Measurements from ENCODE around the gene SNRK. TPM values are rescaled to one million over a fixed set of nuclear protein-coding genes. Genes with fewer than 3 reads are reported as not detected.

Gene SNRK
- total RNA-seq, 1 donor: 17.3 TPM

DNA sequence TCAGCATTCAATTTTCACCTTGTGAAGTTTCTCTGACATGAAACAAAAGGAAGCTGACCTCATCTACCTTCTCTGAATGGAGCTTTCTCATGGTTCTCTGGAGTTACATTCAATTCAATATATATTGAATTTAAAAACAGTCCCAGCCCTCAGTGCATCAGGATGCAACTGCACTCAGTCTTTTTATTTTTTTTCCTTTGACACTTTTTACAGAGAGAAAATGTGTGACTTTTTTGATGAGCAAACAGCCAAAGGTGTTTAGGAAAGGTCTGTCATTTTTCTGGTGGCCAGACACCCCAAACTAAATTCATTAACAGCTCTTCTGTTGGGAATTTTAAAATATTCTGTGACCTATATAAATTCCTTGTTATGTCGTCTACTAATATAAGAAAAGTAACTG, 19.3 kb upstream of the SNRK start:
- TF ChIP-seq, protein P1, sequence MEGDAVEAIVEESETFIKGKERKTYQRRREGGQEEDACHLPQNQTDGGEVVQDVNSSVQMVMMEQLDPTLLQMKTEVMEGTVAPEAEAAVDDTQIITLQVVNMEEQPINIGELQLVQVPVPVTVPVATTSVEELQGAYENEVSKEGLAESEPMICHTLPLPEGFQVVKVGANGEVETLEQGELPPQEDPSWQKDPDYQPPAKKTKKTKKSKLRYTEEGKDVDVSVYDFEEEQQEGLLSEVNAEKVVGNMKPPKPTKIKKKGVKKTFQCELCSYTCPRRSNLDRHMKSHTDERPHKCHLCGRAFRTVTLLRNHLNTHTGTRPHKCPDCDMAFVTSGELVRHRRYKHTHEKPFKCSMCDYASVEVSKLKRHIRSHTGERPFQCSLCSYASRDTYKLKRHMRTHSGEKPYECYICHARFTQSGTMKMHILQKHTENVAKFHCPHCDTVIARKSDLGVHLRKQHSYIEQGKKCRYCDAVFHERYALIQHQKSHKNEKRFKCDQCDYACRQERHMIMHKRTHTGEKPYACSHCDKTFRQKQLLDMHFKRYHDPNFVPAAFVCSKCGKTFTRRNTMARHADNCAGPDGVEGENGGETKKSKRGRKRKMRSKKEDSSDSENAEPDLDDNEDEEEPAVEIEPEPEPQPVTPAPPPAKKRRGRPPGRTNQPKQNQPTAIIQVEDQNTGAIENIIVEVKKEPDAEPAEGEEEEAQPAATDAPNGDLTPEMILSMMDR (IDR thresholded peaks at IDR 0.05; ENCODE audit: insufficient read depth, low read length): no peak
- DNase-seq (ENCODE audit: low read depth): no peak
- no peak overlapping the region for H3K4me3 ChIP-seq (ENCODE audit: low read depth, low read length)

DNA sequence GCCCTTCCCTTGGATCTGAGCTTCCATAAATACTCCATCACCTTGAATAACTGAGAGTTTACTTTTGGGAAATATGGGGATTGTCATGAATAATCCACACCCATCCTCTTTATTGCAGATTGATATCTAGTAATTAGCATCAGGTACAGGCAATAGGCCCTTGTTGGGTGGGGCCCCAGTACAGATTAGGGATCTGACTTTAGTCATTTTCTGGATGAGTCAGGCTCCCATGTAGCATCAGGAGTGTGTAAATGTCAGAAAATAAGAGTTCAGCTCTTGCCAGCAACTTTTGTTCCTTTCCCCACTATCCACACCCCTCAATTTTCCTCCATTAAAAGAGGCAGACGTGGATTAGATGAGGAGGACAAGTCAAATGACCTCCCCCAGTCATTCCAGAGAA, 17.7 kb upstream of the SNRK start:
- peak; percentile 25 for DNase-seq (ENCODE audit: low read depth)
- H3K4me3 ChIP-seq (ENCODE audit: low read depth, low read length): no peak overlapping the region
- TF ChIP-seq, protein P1 (IDR thresholded peaks at IDR 0.05; ENCODE audit: insufficient read depth, low read length): no peak

DNA sequence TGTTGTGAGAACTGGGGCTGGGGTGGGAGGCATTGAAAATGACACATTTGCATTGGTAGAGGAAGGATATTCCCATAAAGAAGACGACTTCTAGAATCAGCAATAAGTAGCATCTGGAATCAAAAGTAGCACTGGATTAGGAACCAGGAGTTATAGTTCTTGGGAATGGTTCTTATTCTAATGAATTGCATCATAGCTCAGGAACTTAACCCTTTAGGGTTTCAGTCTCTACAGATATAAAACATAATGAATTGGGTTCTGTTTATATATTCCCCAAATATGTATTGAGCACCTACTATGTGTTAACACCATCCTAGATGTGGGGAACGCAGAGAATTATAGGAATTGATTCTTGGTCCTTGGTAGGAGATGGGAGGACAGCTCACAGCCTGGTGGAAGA, 16.3 kb upstream of the SNRK start:
- H3K4me3 ChIP-seq (ENCODE audit: low read depth, low read length): no peak overlapping the region
- TF ChIP-seq, protein P1 (IDR thresholded peaks at IDR 0.05; ENCODE audit: insufficient read depth, low read length): no peak
- no peak for DNase-seq (ENCODE audit: low read depth)

DNA sequence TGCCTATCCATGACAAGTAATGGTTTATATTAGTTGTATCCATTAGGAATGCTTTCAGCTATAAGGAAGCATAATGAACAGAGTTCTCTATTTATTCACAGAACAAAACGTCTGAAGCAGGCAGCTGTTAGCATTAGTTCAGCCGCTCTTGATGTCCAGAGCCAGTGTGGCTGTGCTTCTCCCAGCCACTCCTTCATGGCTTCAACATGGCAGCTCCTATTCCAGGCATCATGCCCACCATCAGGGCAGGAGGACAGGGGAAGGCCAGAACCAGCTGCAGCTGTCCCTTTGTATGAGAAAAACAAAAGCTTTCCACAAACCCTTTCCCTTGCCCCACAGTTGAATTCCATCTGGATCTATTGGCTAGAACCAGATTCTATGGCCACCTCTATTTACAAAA, 12.9 kb upstream of the SNRK start:
- TF ChIP-seq, protein P1 (IDR thresholded peaks at IDR 0.05; ENCODE audit: insufficient read depth, low read length): no peak
- no peak for DNase-seq (ENCODE audit: low read depth)
- H3K4me3 ChIP-seq (ENCODE audit: low read depth, low read length): no peak overlapping the region

DNA sequence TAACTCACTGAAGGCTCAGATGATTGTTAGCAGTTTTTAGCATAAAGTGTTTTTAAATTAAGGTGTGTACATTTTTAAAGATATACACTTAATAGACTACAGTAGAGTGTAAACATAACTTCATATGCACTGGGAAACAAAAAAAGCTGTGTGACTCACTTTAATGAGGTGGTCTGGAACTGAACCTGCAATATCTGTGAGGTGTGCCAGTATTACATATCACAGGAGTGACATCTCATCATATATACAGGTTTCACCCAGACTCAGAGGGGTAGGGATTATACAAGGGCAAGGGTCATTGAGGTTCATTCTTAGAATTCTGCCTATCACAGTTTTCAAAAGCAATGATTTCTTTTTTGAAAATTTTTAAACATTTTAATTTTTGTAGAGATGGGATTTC, 7.3 kb upstream of the SNRK start:
- no peak for DNase-seq (ENCODE audit: low read depth)
- no peak overlapping the region for H3K4me3 ChIP-seq (ENCODE audit: low read depth, low read length)
- TF ChIP-seq, protein P1 (IDR thresholded peaks at IDR 0.05; ENCODE audit: insufficient read depth, low read length): no peak

DNA sequence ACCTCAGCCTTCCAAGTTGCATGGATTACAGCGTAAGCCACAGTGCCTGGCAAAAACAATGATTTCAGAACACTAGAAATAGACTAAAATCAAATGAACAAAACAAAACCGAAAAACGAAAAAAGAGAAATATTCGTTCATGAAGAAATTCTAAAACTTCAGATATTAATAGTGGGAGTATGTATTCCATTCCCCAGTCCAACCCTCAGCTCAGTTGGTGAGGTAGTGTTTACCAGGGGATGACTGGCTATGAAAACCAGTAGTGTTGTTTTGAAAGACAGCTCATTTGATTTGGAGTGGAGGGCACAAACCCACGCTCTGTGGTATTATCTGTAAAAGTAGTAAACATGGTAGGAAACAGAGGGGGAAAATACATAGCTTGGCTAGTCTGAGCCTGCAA, 6.8 kb upstream of the SNRK start:
- no peak overlapping the region for H3K4me3 ChIP-seq (ENCODE audit: low read depth, low read length)
- TF ChIP-seq, protein P1 (IDR thresholded peaks at IDR 0.05; ENCODE audit: insufficient read depth, low read length): no peak
- no peak for DNase-seq (ENCODE audit: low read depth)

DNA sequence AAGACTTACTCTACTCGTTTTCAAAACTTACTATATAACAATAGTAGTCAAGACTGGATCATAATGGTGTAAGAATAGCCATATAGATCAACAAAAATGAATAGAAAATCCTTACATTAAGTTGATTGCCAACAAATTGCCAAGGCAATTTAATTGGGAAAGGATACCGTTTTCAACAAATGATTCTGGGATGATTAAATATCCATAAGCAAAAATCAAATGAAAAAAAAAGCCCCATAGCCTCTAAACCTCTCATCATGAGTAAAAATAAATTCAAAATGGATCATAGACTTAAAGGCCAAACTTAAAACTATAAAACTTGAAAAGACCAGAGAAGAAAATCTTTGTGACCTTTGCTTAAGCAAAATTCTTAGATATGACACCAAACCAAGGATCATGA, 5.3 kb upstream of the SNRK start:
- DNase-seq (ENCODE audit: low read depth): no peak
- TF ChIP-seq, protein P1 (IDR thresholded peaks at IDR 0.05; ENCODE audit: insufficient read depth, low read length): no peak
- no peak overlapping the region for H3K4me3 ChIP-seq (ENCODE audit: low read depth, low read length)
